NCI-H510A treated with DMSO at 0.1 percent for 48 hours (cell line): ENCODE results near the gene TOP3B.
"Not testable (repeated sequence)": the region's sequence is repeated elsewhere in the genome, so short reads cannot be mapped to it uniquely, and the experiment has no call there.

Experiments used
- DNase-seq: peaks from one replicate; lab custom pipeline; 2025; lab: John Stamatoyannopoulos, UW

The TOP3B gene

DNA sequence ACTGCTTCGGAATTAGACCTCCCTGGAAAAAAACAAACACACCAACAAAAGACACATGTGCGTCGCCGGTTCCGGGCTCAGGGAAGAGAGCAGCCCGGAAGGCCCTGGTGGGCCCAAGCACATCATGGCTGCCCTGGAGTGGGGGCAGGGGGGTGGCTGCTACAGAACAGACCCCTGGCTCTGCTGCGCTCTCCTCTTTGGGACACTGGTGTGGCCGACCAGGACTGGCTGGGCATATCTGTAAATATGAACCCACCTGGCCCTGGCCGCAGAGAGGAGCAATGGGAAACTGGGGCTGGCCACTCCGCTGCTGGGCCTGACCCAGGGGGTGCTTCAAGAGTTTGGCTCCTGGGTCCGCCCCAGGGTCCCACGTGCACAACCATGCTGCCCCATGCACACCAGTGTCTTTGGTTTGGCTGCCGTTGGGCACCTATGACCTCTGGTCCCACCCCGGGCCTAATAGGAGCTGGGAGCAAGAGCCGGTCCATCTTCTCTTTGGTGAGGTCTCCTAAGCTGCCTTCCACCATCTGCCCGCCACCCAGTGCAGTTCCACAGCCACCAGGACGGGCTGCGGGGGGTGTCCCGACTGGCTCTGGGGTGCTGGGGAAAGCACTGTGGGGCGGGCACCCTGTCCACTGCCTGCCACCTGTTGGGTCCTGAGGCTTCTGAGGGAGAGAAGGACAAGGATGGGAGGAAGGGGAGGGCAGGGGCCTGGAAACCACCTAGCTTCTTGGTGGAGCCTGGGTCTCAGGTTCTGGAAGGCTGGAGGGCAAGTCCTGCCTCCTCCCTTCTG is 60.0 kb downstream of the TOP3B start:
- no peak for DNase-seq

DNA sequence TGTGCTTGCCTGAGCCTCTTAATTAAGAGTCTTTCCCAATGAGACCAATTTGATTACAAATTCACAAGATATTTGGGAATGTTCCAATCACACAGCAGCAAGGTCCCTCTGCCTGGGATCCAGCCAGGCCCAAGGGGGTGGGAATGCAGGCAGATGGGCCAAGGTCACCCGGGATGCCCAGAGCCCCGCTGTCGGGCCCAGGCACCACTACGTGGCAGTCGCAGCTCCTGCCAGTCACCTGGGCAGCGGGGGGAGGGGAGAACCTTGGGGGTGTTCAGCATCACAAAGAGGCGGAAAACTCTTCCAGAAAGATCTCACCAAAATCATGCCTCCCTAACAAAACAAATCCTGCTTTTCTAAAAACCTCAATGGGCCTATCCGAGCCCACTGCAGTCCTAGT is 60.9 kb downstream of the TOP3B start:
- no peak for DNase-seq

DNA sequence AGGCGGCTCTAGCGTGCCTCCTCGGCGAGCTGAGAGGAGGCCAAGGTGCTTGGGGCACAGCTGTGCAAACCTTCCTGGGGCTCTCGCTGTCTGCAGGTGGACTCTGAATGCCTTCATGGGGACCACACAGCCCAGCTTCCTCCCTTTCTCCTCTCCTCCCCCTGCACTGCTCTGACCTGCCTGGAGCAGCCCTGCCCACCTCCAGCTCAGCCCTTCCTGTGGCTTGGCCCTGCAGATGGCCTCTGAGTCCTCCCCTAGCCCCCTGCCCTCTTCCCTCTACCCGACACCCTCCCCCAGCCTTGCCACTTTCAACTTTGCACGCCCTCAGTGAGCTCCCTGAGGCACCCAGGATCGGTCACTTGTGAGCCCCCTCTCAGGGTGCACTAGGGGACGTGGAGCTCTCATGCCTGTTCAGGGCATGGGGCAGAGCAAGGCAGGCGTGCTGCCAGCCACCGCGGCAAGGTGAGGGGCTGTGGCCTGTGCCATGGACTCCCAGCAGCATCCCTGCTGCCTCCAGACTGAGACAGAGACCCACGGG is 61.3 kb downstream of the TOP3B start:
- no peak for DNase-seq

DNA sequence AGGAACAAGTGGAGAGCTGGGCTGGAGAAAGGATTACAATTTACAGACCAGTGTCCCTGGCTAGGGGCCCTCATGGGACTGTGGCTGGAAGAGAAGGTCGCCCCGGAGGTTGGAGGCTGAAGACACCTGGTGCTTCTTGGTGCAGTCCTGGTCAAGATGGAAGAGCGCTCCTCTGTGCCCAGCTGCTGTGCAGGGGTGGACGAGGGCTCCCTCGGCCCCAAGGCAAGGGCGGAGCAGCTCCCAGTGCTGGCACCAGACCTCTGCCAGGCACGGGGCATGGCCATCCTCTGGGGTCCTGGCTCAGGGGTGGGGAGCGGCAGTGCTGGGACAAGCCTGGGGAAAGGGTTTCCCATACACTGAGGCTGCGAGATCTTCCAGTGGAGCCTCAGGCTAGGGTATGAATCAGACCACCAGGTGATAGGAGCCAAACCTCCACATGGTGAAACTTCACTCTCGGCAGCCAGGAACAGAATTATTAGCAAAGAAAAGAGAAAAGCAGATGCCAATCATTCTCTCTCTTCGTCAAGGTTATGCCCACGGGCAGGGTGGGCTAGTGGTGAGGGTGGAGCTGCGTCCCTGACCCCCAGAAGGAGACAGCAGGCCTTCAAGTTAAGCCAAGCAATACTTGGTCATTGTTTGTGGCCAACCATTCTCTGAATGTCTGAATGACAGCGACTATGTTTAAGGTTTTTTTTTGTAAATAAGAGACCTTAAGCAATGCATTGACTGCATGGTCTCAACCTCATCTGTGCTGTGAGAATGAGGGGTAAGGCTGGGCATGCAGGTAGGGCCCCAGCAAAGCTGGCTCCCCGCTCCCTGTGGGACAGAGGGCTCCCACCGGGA is 62.0 kb downstream of the TOP3B start:
- no peak for DNase-seq

DNA sequence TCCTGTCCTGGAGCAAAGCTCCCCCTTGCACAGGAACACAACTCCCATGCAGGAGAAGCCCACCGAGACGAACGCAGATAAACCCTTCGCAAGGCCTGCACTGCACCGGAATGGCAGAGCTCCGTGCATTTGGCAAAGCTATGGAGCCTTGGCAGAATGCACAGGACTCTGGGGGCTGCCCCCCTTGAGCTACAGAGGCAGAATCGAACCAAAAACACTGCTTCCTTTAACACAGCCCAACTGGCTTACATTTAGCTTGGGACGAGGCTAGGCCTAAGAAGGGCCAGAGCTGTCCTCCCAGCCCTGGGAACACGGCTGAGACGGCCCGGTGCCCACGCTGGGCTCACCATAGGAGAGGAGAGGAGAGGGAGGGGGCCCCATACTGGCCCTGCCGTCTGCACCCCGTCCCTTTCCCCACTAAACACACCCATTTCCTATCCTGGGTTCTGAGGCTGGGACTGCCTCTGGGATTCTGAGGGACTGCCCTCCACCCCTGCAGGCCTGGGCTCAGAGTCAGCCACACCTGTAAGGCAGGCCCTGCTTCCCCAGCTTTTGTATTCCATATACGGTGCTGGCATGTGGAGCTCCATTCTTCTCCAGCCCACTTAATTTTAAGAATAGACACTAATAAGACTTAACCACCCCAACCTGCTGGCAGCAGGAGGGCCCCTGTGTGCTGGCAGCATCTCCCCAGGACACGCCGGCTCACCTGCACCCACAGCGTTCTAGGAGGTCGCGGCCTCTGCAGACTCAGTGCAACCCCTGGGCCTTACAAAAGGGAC is 62.9 kb downstream of the TOP3B start:
- DNase-seq: no peak

DNA sequence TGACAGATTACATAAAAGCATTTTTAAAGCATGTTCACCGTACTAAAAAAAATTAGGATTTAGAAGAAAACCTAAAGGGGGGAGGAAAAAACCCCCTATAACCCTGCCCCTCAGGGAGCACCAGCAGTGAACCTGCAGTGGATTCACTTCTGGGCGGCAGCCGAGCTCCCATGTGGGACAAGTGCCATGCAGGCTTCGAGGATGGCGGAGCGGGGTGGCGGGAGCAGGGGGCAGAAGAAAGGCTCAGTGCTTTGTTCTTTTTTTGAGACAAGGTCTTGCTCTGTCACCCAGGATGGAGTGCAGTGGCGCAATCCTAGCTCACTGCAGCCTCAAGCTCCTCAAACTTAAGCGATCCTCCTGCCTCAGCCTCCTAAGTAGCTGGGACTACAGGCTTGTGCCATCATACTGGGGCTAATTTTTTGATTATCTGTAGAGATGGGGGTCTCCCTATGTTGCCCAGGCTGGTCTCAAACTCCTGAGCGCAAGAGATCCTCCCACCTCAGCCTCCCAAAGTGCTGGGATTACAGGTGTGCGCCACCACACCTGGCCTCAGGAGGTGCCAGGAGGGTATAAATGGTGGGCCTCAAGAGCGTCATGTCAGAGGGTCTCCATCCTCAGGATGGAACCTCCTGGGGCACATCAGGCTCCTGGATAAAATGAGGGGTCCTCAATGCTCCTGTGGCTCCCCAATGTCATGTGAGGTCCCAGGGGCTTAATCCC is 64.0 kb downstream of the TOP3B start:
- no peak for DNase-seq

DNA sequence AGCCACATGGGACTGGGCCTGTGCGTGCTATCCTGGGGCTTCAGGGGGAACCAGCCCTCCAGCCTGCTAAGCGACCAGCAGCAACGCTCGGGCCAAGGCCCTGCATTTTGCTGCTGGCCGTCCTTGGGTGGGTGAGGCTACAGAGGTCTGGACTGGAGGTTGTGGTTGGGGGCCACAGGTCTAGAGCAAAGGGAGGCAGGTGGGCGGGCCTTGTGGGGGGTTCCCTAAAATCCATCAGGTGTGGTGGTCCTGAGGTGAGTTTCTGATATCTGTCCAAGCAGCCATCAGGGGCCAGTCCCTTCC is 64.7 kb downstream of the TOP3B start:
- no peak for DNase-seq

DNA sequence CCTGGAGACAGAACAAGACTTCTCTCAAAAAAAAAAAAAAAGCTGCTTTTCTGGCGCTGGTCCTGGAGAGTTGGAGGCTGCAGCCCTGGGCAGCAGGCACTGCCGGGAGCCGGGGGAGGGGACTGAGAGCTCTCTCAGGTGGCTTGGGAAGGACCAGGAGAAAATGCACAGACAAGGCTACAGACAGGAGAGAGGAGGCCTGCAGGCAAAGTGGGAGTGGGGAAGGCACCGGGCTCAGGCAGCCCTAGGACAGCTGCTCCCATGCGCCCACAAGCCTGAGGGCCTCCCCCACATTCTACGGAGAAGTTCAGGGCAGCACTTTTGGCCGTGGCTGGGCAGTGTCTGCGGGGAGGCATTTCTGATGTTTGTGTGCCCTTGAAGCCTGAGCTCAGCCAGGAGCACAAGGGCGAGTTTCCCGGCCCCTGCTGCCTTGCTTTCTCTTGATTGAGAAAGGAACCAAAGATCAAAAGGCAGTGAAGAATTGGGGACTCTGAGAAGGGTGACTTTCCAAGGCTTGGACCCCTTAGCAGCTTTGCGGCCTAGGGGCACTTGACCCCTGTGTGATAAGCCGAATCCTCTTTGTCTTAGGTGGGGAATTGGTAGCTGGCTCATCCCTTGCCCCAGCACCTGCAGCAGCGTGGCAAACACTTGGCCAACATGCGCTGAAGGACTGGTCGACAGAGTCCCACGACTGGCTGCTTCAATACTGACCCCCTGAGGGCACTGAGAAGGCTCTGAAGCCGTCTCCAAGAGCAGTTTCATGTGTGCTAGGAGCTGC is 65.2 kb downstream of the TOP3B start:
- DNase-seq: no peak

DNA sequence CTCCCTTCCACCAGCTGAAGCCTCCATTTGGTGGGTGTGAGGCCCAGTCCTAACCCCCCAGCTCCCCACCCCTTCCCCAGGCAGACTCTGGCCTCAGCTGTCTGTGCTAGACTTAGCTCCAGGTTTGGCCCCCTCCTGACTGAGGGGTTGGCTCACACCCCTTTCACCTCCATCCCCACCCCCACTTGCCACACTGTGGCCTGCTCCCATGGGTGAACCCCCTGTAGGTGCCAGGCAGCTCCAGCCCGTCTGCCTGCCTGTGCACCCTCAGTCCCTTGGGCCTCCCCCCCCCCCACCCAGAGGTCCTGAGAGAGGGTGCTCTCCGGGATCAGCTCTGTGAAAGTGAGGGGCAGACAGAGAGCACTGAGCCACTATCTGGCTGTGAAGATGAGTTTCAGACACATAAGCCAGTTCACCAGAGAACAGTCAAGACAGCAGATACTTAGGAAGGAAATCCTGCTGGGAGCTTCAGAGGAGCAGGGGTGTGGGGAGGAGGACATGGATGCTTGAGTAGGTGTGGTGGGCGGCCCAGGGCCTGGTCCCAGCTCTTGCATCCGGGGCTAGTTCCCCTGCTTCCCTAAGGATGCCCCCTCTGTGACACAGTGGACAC is 66.2 kb downstream of the TOP3B start:
- no peak for DNase-seq

DNA sequence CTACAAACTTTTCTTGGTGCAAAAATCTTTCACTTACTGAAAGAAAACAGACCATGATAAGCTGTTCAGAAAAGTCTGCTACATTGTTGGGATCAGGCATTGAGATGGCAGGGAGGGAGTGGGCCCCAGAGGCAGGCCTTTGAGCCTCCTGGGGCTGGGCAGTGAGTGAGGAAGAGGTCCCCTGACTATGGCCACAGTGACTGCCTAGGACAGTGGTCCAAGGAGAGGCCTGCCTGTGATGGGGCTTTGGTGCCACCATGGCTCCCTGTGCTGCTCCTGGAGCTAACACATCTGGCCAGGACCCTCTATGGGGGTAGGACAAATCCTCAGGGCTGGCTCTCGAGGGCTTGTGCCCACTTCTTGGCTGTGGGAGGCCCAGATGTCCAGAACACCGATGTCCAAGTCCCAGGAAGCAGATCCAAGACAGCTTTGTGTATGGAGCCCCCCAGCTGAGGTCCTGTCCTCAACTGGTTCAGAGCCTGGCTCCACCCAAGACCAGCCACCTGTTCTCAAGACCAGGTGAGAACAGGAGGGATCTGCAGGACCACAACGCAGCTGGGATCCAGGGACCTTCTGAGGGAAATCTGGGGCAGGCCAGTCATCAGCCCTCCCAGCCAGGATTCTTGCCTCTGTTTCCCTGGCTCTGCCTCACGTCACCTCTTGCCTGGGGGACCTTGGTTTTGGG is 66.8 kb downstream of the TOP3B start:
- no peak for DNase-seq

DNA sequence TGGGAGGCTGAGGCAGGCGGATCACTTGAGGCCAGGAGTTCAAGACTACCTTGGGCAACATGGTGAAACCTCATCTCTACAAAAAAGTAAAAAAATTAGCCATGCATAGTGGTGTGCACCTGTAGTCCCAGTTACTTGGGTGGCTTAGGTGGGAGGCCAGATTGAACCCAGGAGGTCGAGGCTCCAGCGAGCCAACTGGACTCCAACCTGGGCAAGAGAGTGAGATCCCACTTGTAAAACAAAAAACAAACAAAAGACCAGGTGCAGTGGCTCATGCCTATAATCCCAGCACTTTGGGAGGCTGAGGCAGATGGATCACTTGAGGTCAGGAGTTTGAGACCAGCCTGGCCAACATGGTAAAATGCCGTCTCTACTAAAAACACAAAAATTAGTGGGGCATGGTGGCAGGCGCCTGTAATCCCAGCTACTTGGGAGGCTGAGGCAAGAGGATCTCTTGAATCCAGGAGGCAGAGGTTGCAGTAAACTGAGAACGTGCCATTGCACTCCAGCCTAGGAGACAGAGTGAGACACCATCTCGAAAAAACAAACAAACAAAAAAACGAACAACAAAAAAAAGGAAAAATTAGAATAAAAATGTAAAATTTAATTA is 68.4 kb downstream of the TOP3B start:
- not testable (repeated sequence) for DNase-seq

DNA sequence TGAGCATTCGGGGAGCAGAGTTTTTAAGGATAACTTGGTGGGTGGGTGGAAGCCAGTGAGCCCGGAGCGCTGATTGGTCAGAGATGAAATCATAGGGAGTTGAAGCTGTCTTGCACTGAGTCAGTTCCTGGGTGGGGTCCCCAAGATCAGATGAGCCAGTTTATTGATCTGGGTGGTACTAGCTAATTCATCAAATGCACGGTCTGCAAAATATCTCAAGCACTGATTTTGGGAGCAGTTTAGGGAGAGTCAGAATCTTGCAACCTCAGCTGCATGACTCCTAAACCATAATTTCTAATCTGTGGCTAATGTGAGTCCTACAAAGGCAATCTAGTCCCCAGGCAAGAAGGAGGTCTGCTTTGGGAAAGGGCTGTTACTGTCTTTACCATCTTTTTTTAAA is 72.2 kb downstream of the TOP3B start:
- not testable (repeated sequence) for DNase-seq

DNA sequence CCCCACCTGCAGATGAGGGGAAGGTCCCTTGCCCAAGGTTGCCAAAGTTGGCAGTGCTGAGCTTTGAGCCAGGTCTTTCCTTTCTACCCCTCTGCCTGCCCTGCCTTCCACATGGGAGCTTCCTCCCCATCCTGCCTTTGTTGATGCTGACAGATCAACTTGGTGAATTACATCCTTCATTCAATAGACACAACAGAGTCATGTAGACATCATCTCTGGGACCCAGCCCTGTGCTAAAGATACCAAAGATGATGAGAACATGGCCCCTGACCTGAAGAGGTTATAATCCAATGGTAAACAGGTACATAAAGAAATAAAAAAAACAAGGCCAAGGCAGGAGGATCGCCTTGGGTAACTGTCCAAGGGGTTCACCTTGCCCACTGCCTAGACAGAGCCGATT is 72.7 kb downstream of the TOP3B start:
- no peak for DNase-seq

DNA sequence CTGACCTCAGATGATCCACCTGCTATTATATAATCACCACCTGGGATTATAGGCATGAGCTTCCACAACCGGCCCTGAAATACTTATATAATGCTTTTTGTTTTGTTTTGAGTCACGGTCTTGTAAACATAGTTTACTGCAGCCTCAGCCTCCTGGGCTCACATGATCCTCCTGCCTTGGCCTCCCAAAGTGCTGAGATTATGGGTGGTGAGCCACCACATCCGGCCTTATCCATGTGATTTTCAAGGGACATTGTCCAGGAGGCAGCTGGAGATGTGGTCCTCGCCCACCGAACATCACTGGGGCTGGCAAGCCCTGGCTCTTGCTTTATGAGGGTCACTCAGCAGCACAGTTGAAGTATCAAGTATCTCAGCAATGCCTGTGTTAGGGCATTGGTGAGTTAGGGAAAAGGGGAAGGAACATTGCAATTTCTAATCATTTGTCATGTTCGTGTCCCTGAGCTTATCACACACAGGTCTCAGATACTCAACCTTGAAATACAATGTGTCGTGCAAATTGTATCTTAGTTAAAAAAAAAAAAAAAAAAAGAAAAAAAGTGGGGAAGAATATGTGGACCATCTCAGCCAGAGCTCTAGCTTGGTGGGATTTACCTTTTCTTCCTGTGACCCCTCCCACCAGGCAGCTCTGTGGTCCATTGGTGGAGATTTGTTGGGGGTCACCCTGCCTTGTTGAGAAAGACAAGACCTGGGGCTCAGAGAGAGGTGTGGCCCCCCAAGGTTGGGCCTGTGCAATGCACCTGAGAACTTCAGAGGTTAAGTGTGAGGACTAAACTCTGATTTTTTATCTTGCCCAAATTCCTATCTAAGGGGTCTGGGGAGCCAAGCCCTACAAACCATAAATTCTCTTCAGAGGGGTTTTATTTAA is 74.7 kb downstream of the TOP3B start:
- no peak for DNase-seq
